A549 (cell line): Measurements from ENCODE around the gene RYR3. TPM values are rescaled to one million over a fixed set of nuclear protein-coding genes. Genes with fewer than 3 reads are reported as not detected.

Source experiments
- ATAC-seq, 2 experiments: fragments of 200-7000 bp in 1 of 2; fragments of >200 bp in 1 of 2; cut with Nextera tagmentation in 1 of 2; cut with Tn5 transposase in 1 of 2; 3 replicates each; pipeline versions ENCODE4 v1.8.0 to v1.9.1; 2018 to 2020; ENCODE audit warnings: mild to moderate bottlenecking in 1 of 2, moderate library complexity in 1 of 2
- CTCF ChIA-PET: fragments of 300-600 bp; sonication (Branson Sonifier 250); formaldehyde crosslinking; extraction: SDS; loops from one replicate; lab custom pipeline; 2021; ENCODE audit warnings: antibody characterized with exemption, inconsistent platforms; lab: Yijun Ruan, JAX
- POLR2A ChIA-PET: fragments of 350-600 bp; formaldehyde crosslinking; extraction: SDS; loops from one replicate; lab custom pipeline; 2021; ENCODE audit warnings: antibody characterized with exemption, inconsistent platforms; lab: Yijun Ruan, JAX
- DNase-seq, 2 experiments: peaks; one replicate each; pipeline versions ENCODE4 v3.0.0 to v3.0.0-alpha.2; 2011 to 2016; ENCODE audit warnings: low read depth in 1 of 2, low spot score in 1 of 2
- FAIRE-seq: peaks from 2 replicates; lab custom pipeline; 2011; peaks lifted over from hg19 to GRCh38; lab: Jason Lieb, UNC
- H3K27ac ChIP-seq, 2 experiments: fragments of >200 bp; sonication (Bioruptor Twin); formaldehyde crosslinking; 3 replicates each; pipeline ENCODE4 v1.5.1; 2016 to 2017
- H3K4me1 ChIP-seq: fragments of >200 bp; sonication (Bioruptor Twin); formaldehyde crosslinking; 3 replicates; pipeline ENCODE4 v1.6.1; 2016
- H3K4me2 ChIP-seq: fragments of >200 bp; sonication (Bioruptor Twin); formaldehyde crosslinking; 3 replicates; pipeline ENCODE4 v1.6.1; 2016
- H3K4me3 ChIP-seq: fragments of >200 bp; sonication (Bioruptor Twin); formaldehyde crosslinking; 3 replicates; pipeline ENCODE4 v1.5.1; 2016
- H3K9me3 ChIP-seq: fragments of >200 bp; sonication (Bioruptor Twin); formaldehyde crosslinking; 3 replicates; pipeline ENCODE4 v1.6.1; 2016
- ATOH8 ChIP-seq: fragments of 250-450 bp; sonication (Bioruptor Pico); IDR thresholded peaks from 2 replicates; pipeline ENCODE4 v1.5.0; 2020; ENCODE audit warnings: low read depth, mild to moderate bottlenecking, moderate library complexity
- CHD2 ChIP-seq: fragments of 150-350 bp; IDR thresholded peaks from 2 replicates; pipeline ENCODE4 v1.6.1; 2014; ENCODE audit warnings: low read length; ENCODE audit not compliant: partially characterized antibody
- E2F6 ChIP-seq: IDR thresholded peaks from 2 replicates; pipeline ENCODE4 v1.6.1; 2012; ENCODE audit warnings: low read depth, borderline replicate concordance
- EHMT2 ChIP-seq: fragments of 200-600 bp; sonication (generic); IDR thresholded peaks from 2 replicates; pipeline ENCODE4 v1.6.1; 2016; ENCODE audit warnings: antibody characterized with exemption, low read depth, mild to moderate bottlenecking, moderate library complexity
- ELK1 ChIP-seq: fragments of 150-350 bp; IDR thresholded peaks from 2 replicates; pipeline ENCODE4 v1.6.1; 2014; ENCODE audit warnings: low read depth, mild to moderate bottlenecking, low read length
- GATA3 ChIP-seq: IDR thresholded peaks from 2 replicates; pipeline ENCODE4 v1.6.1; 2012; ENCODE audit warnings: borderline replicate concordance
- HDAC2 ChIP-seq: fragments of 200-600 bp; sonication (generic); IDR thresholded peaks from 2 replicates; pipeline ENCODE4 v1.6.1; 2016
- HES2 ChIP-seq: fragments of >200 bp; sonication (Bioruptor Twin); formaldehyde crosslinking; IDR thresholded peaks from 2 replicates; pipeline ENCODE4 v1.6.1; 2016
- KDM5A ChIP-seq: fragments of 200-600 bp; sonication (generic); IDR thresholded peaks from 2 replicates; pipeline ENCODE4 v1.6.1; 2016; ENCODE audit warnings: antibody characterized with exemption, mild to moderate bottlenecking
- MYC ChIP-seq: IDR thresholded peaks from 2 replicates; pipeline ENCODE4 v1.6.1; 2012; ENCODE audit warnings: mild to moderate bottlenecking, inconsistent platforms, low read length, improper control_type of control experiment, borderline replicate concordance
- NR3C1 ChIP-seq: fragments of >200 bp; sonication (Bioruptor Twin); formaldehyde crosslinking; IDR thresholded peaks from 3 replicates; pipeline ENCODE4 v1.6.1; 2017
- RFX5 ChIP-seq: fragments of 450-650 bp; IDR thresholded peaks from 2 replicates; pipeline ENCODE4 v1.7.1; 2014; ENCODE audit warnings: antibody characterized with exemption, mild to moderate bottlenecking, moderate library complexity
- SMC3 ChIP-seq: fragments of >200 bp; sonication (Bioruptor Twin); formaldehyde crosslinking; IDR thresholded peaks from 3 replicates; pipeline ENCODE4 v1.6.1; 2018; ENCODE audit warnings: inconsistent platforms
- SREBF2 ChIP-seq: fragments of 450-650 bp; IDR thresholded peaks from 2 replicates; pipeline ENCODE4 v1.6.1; 2014; ENCODE audit warnings: mild to moderate bottlenecking, moderate library complexity
- TFCP2L1 ChIP-seq: fragments of 250-450 bp; sonication (Bioruptor Pico); IDR thresholded peaks from 2 replicates; pipeline ENCODE4 v1.5.0; 2021; ENCODE audit warnings: mild to moderate bottlenecking
- ZFP36 ChIP-seq: fragments of 450-650 bp; IDR thresholded peaks from 2 replicates; pipeline ENCODE4 v1.6.1; 2014; ENCODE audit warnings: borderline replicate concordance; ENCODE audit not compliant: partially characterized antibody
- ZSCAN20 ChIP-seq: fragments of 250-450 bp; sonication (Bioruptor Pico); IDR thresholded peaks from 2 replicates; pipeline ENCODE4 v1.8.0; 2022; ENCODE audit warnings: mild to moderate bottlenecking, moderate library complexity
- WGBS: methylation state at CpG from one replicate; pipeline ENCODE4 v1.1.6; 2017; ENCODE audit errors: missing lambda C conversion rate; 5-methylcytosine and 5-hydroxymethylcytosine counted together
- polyA plus RNA-seq, 4 experiments: library from polyadenylated mRNA; depleted of rRNA in 3 of 4; stranded (reverse); fragments of >200 nt; fragmentation: RNase III in 1 of 4; extraction: RNeasy Plus Mini Kit Qiagen cat#74134 plus additional on column Dnase treatment in 1 of 4; gene quantifications; 2 replicates in 3 of 4; 3 replicates in 1 of 4; pipeline ENCODE4 v1.2.3, GENCODE V29; 2011 to 2017

RYR3 gene
- polyA plus RNA-seq, 2 of the 4 experiments (the other 2 are of a cell fraction) = 0.03 TPM; not detected in 1

- Histone ChIP-seq H3K27ac (no peak overlapping the region), H3K4me1 (no peaks in the 10 kb centered on the region), H3K4me3 (no peak overlapping the region), H3K9me3 (peaks cover 18% of the 10 kb centered on the region; the same call in 2 of the 3 replicates), H3K4me2 (no peak overlapping the region)
- no peak for FAIRE-seq
- CTCF ChIA-PET = interaction anchor here (1.0 kb wide), 1 partner anchor 259 kb away, joined by 4 read pairs; no protein-coding TSS in a partner anchor
- TF ChIP-seq CHD2 = no peak
- no peak for TF ChIP-seq SMC3
- no peak for TF ChIP-seq EHMT2
- DNase-seq = no peak
- POLR2A ChIA-PET = no interaction called here
- no peak for ATAC-seq
- 2% methylated on average over 6 of the region's 6 CpGs for WGBS
Measured at GRCh38 chr15:33551860-33552259, 241.1 kb downstream of the RYR3 start.

GRCh38 chr15:33553157-33553556, 242.4 kb downstream of the RYR3 start:
- DNase-seq (no peak), ATAC-seq (no peak), FAIRE-seq (no peak)
- 3% methylated on average over 3 of the region's 4 CpGs for WGBS
- Histone ChIP-seq H3K4me3 (no peak overlapping the region), H3K4me1 (no peaks in the 10 kb centered on the region), H3K9me3 (peaks cover 18% of the 10 kb centered on the region; the same call in 2 of the 3 replicates), H3K27ac (no peak overlapping the region), H3K4me2 (no peak overlapping the region)
- ChIA-PET POLR2A (no interaction called here), CTCF (no interaction called here)
- TF ChIP-seq GATA3 = no peak
- TF ChIP-seq ATOH8 = no peak
- TF ChIP-seq CHD2 = no peak
- TF ChIP-seq ZFP36 = no peak

- 3% methylated on average over 3 of the region's 3 CpGs for WGBS
- no peak overlapping the region for H3K4me3 ChIP-seq
- no peaks in the 10 kb centered on the region for H3K9me3 ChIP-seq
- no peak for DNase-seq
- H3K4me1 ChIP-seq = no peaks in the 10 kb centered on the region
- no peak overlapping the region for H3K4me2 ChIP-seq
- POLR2A ChIA-PET = no interaction called here
- H3K27ac ChIP-seq = no peak overlapping the region
- no peak for FAIRE-seq
- no peak for ATAC-seq
- TF ChIP-seq ZSCAN20 (CRISPR knock-in tag) = no peak
- TF ChIP-seq GATA3 = no peak
- TF ChIP-seq KDM5A = no peak
- TF ChIP-seq NR3C1 = no peak
- TF ChIP-seq ZFP36 = no peak
- no peak for TF ChIP-seq ELK1
- CTCF ChIA-PET = interaction anchor here (1.2 kb wide), 1 partner anchor 267 kb away, joined by 4 read pairs; no protein-coding TSS in a partner anchor
Measured at GRCh38 chr15:33559207-33559890, 248.6 kb downstream of the RYR3 start.

GRCh38 chr15:33561407-33561806, 250.6 kb downstream of the RYR3 start:
- no peak for TF ChIP-seq HDAC2
- no peak for TF ChIP-seq RFX5
- no peak for TF ChIP-seq SREBF2
- TF ChIP-seq MYC = no peak
- TF ChIP-seq TFCP2L1 (CRISPR knock-in tag) = no peak
- no peak for TF ChIP-seq E2F6
- no peak for TF ChIP-seq ZSCAN20 (CRISPR knock-in tag)
- TF ChIP-seq HES2 = no peak
- 11% methylated on average over 3 of the region's 3 CpGs for WGBS
- H3K4me2 ChIP-seq = no peak overlapping the region
- H3K9me3 ChIP-seq = peaks cover 5% of the 10 kb centered on the region; the same call in 1 of the 3 replicates
- H3K4me3 ChIP-seq = no peak overlapping the region
- FAIRE-seq (no peak), DNase-seq (no peak), ATAC-seq (no peak)
- CTCF ChIA-PET = interaction anchor here (1.2 to 1.7 kb wide), 4 partner anchors 14 to 269 kb away, joined by 3 to 4 read pairs (median 4); no protein-coding TSS in a partner anchor
- POLR2A ChIA-PET = no interaction called here
- H3K4me1 ChIP-seq = no peaks in the 10 kb centered on the region
- no peak overlapping the region for H3K27ac ChIP-seq
